IMR-90 (cell line): ENCODE results near the gene DNAJC17. TPM values are rescaled to one million over a fixed set of nuclear protein-coding genes. Genes with fewer than 3 reads are reported as not detected.

Experiments
- ATAC-seq: fragments of 200-7000 bp; cut with Tn5 transposase; 2 replicates; pipeline ENCODE4 v1.9.1; 2020; ENCODE audit warnings: low read depth, mild to moderate bottlenecking, moderate library complexity
- BruUV-seq: library from RNA; stranded (reverse); fragments of 400-500 nt; replicated peaks from 2 replicates; lab custom pipeline; 2021; lab: Mats Ljungman, UMichigan
- CTCF ChIA-PET: fragments of 300-600 bp; formaldehyde crosslinking; extraction: SDS; loops from one replicate; lab custom pipeline; 2021; ENCODE audit warnings: antibody characterized with exemption; lab: Yijun Ruan, JAX
- POLR2A ChIA-PET: fragments of 300-600 bp; sonication (Branson Sonifier 250); formaldehyde crosslinking; loops from one replicate; lab custom pipeline; 2022; ENCODE audit warnings: antibody characterized with exemption; ENCODE audit not compliant: unreplicated experiment; lab: Charles Lee
- DNase-seq: peaks from one replicate; pipeline ENCODE4 v3.0.0; 2013
- H2AFZ ChIP-seq: replicated peaks from 2 replicates; pipeline ENCODE3; 2013; ENCODE audit warnings: low read length, mild to moderate bottlenecking; ENCODE audit not compliant: poor library complexity
- H2AK5ac ChIP-seq: 2 replicates; pipeline ENCODE4 v1.6.1; 2013; ENCODE audit warnings: low read depth, low read length, inconsistent platforms
- H2AK9ac ChIP-seq: replicated peaks from 2 replicates; pipeline ENCODE3; 2013; ENCODE audit warnings: mild to moderate bottlenecking, low read depth, low read length, moderate library complexity; ENCODE audit not compliant: poor library complexity
- H2BK120ac ChIP-seq: 2 replicates; pipeline ENCODE4 v1.6.1; 2013; ENCODE audit warnings: low read depth, low read length, inconsistent platforms
- H2BK15ac ChIP-seq: 3 replicates; pipeline ENCODE4 v1.6.1; 2013; ENCODE audit warnings: low read depth, low read length, inconsistent platforms
- H2BK20ac ChIP-seq: 2 replicates; pipeline ENCODE4 v1.6.1; 2013; ENCODE audit warnings: low read depth, mild to moderate bottlenecking, inconsistent platforms, low read length, moderate library complexity
- H2BK5ac ChIP-seq: 2 replicates; pipeline ENCODE4 v1.6.1; 2013; ENCODE audit warnings: mild to moderate bottlenecking, low read depth, low read length, inconsistent platforms; ENCODE audit not compliant: poor library complexity, severe bottlenecking
- H3K14ac ChIP-seq: replicated peaks from 2 replicates; pipeline ENCODE4 v1.6.1; 2013; ENCODE audit warnings: low read depth, low read length, inconsistent platforms
- H3K18ac ChIP-seq: 2 replicates; pipeline ENCODE4 v1.6.1; 2013; ENCODE audit warnings: low read depth, low read length, control low read depth
- H3K23ac ChIP-seq: 2 replicates; pipeline ENCODE4 v1.6.1; 2013; ENCODE audit warnings: low read depth, low read length, inconsistent platforms
- H3K27ac ChIP-seq: 2 replicates; pipeline ENCODE4 v1.5.1; 2013; ENCODE audit warnings: mild to moderate bottlenecking, control low read depth, low read length; ENCODE audit not compliant: insufficient read depth
- H3K27me3 ChIP-seq: 2 replicates; pipeline ENCODE4 v1.6.1; 2013; ENCODE audit warnings: low read length; ENCODE audit not compliant: control insufficient read depth, insufficient read depth
- H3K36me3 ChIP-seq: 2 replicates; pipeline ENCODE4 v1.6.1; 2013; ENCODE audit warnings: low read length, mixed read lengths; ENCODE audit not compliant: control insufficient read depth, insufficient read depth
- H3K4ac ChIP-seq: 2 replicates; pipeline ENCODE4 v1.6.1; 2013; ENCODE audit warnings: low read depth, low read length, inconsistent platforms
- H3K4me1 ChIP-seq: 2 replicates; pipeline ENCODE4 v1.6.1; 2013; ENCODE audit warnings: low read length, mixed read lengths; ENCODE audit not compliant: control insufficient read depth, insufficient read depth
- H3K4me2 ChIP-seq: 2 replicates; pipeline ENCODE4 v1.6.1; 2013; ENCODE audit warnings: low read depth, mild to moderate bottlenecking, control low read depth, low read length, moderate library complexity
- H3K4me3 ChIP-seq: 2 replicates; pipeline ENCODE4 v1.5.1; 2013; ENCODE audit warnings: low read depth, mild to moderate bottlenecking, control low read depth, low read length, moderate library complexity; ENCODE audit not compliant: insufficient read depth
- H3K56ac ChIP-seq: 2 replicates; pipeline ENCODE4 v1.6.1; 2013; ENCODE audit warnings: low read length, inconsistent platforms; ENCODE audit not compliant: insufficient read depth; ENCODE audit errors: extremely low read depth
- H3K79me1 ChIP-seq, 2 experiments: 2 replicates each; pipeline ENCODE4 v1.6.1; 2013; ENCODE audit warnings: low read length in 2 of 2, inconsistent platforms in 1 of 2, low read depth in 1 of 2
- H3K9ac ChIP-seq: 2 replicates; pipeline ENCODE4 v1.6.1; 2013; ENCODE audit warnings: low read depth, low read length, control low read depth
- H3K9me1 ChIP-seq: 2 replicates; pipeline ENCODE4 v1.6.1; 2013; ENCODE audit warnings: low read length, inconsistent platforms; ENCODE audit not compliant: insufficient read depth
- H3K9me3 ChIP-seq: 2 replicates; pipeline ENCODE4 v1.6.1; 2013; ENCODE audit warnings: low read length; ENCODE audit not compliant: control insufficient read depth, insufficient read depth
- H4K20me1 ChIP-seq: 2 replicates; pipeline ENCODE4 v1.6.1; 2013; ENCODE audit warnings: low read length, inconsistent platforms; ENCODE audit not compliant: insufficient read depth
- H4K5ac ChIP-seq: 2 replicates; pipeline ENCODE4 v1.6.1; 2013; ENCODE audit warnings: mild to moderate bottlenecking, low read depth, low read length, control low read depth
- H4K8ac ChIP-seq, 2 experiments: 2 replicates each; pipeline ENCODE4 v1.6.1; 2013; ENCODE audit warnings: low read depth in 2 of 2, low read length in 2 of 2, control low read depth in 1 of 2, inconsistent platforms in 1 of 2
- H4K91ac ChIP-seq: 2 replicates; pipeline ENCODE4 v1.6.1; 2013; ENCODE audit warnings: low read depth, low read length, inconsistent platforms; ENCODE audit not compliant: insufficient read depth
- BHLHE40 ChIP-seq: fragments of 150-350 bp; IDR thresholded peaks from 2 replicates; pipeline ENCODE4 v1.6.1; 2016; ENCODE audit warnings: mild to moderate bottlenecking, low read depth, low read length
- CEBPB ChIP-seq: IDR thresholded peaks from 2 replicates; pipeline ENCODE4 v1.6.1; 2012; ENCODE audit warnings: low read depth, low read length, improper control_type of control experiment
- CHD1 ChIP-seq: IDR thresholded peaks from 2 replicates; pipeline ENCODE4 v1.6.1; 2012; ENCODE audit warnings: low read depth, low read length, improper control_type of control experiment
- FOS ChIP-seq: fragments of 150-350 bp; IDR thresholded peaks from 2 replicates; pipeline ENCODE4 v1.6.1; 2016; ENCODE audit warnings: low read depth, low read length
- MAFK ChIP-seq: IDR thresholded peaks from 2 replicates; pipeline ENCODE4 v1.6.1; 2012; ENCODE audit warnings: low read depth, low read length, improper control_type of control experiment
- MAZ ChIP-seq: IDR thresholded peaks from 2 replicates; pipeline ENCODE4 v1.6.1; 2012; ENCODE audit warnings: low read depth, mild to moderate bottlenecking, low read length, improper control_type of control experiment, moderate library complexity, borderline replicate concordance
- MXI1 ChIP-seq: IDR thresholded peaks from 2 replicates; pipeline ENCODE4 v1.6.1; 2012; ENCODE audit warnings: low read depth, mild to moderate bottlenecking, low read length, moderate library complexity, borderline replicate concordance
- NFE2L2 ChIP-seq: fragments of 150-350 bp; IDR thresholded peaks from 2 replicates; pipeline ENCODE4 v1.6.1; 2016; ENCODE audit warnings: low read depth, mild to moderate bottlenecking, low read length
- POLR2A ChIP-seq: IDR thresholded peaks from 2 replicates; pipeline ENCODE4 v1.6.1; 2012; ENCODE audit warnings: mild to moderate bottlenecking, low read depth, low read length
- RAD21 ChIP-seq: IDR thresholded peaks from 2 replicates; pipeline ENCODE4 v1.6.1; 2012; ENCODE audit warnings: low read length, improper control_type of control experiment
- RCOR1 ChIP-seq: IDR thresholded peaks from 2 replicates; pipeline ENCODE4 v1.6.1; 2012; ENCODE audit warnings: mild to moderate bottlenecking, low read length, improper control_type of control experiment; ENCODE audit not compliant: insufficient replicate concordance
- RFX5 ChIP-seq: IDR thresholded peaks from 2 replicates; pipeline ENCODE4 v1.8.0; 2012; ENCODE audit warnings: low read depth, mild to moderate bottlenecking, low read length, moderate library complexity
- SMC3 ChIP-seq: fragments of 150-350 bp; IDR thresholded peaks from 2 replicates; pipeline ENCODE4 v1.6.1; 2016; ENCODE audit warnings: low read depth, mild to moderate bottlenecking, antibody characterized with exemption, low read length, moderate library complexity
- WGBS, 2 experiments: methylation state at CpG; one replicate each; pipeline versions ENCODE4 v1.1.5 to v1.1.7; 2013; ENCODE audit warnings: missing lambda C conversion rate in 2 of 2; ENCODE audit not compliant: insufficient read length in 1 of 2; ENCODE audit errors: extremely low coverage in 2 of 2; 5-methylcytosine and 5-hydroxymethylcytosine counted together
- dilution Hi-C: fragments of 300-500 bp; cut with HindIII; formaldehyde crosslinking; loops from one replicate; pipeline ENCODE4 v1.14.3; 2018; ENCODE audit warnings: low sequenced_read_pairs; ENCODE audit not compliant: unreplicated experiment
- in situ Hi-C: fragments of 300-500 bp; cut with MboI; formaldehyde crosslinking; loops from 3 replicates; pipeline ENCODE4 v1.14.3; 2019; ENCODE audit warnings: low sequenced_read_pairs, inconsistent platforms, mixed read lengths
- intact Hi-C: fragments of 100-400 bp; cut with micrococcal nuclease; formaldehyde crosslinking; loops from 2 replicates; pipeline ENCODE4 v1.10.0; 2022
- polyA plus RNA-seq, 3 experiments: library from polyadenylated mRNA; depleted of rRNA; stranded (reverse); fragments of >200 nt; gene quantifications; 2 replicates each; pipeline ENCODE4 v1.2.3, GENCODE V29; 2012; ENCODE audit warnings: low replicate concordance in 1 of 3
- total RNA-seq: library from RNA; depleted of rRNA; stranded (reverse); fragments of >200 nt; gene quantifications from 2 replicates; pipeline ENCODE4 v1.2.3, GENCODE V29; 2012
- TF ChIP-seq, protein P1 (sequence below): conservative IDR thresholded peaks from 2 replicates; pipeline ENCODE4 v1.5.1; 2012; ENCODE audit warnings: mild to moderate bottlenecking, low read depth, low read length, improper control_type of control experiment
- TF ChIP-seq, protein P2 (sequence below): fragments of 150-350 bp; IDR thresholded peaks from 2 replicates; pipeline ENCODE4 v1.6.1; 2016; ENCODE audit warnings: low read depth, mild to moderate bottlenecking, low read length, moderate library complexity, borderline replicate concordance
- TF ChIP-seq, protein P3 (sequence below): fragments of 150-350 bp; IDR thresholded peaks from 2 replicates; pipeline ENCODE4 v1.6.1; 2017; ENCODE audit warnings: mild to moderate bottlenecking, antibody characterized with exemption, low read length, low read depth

DNAJC17 gene
- total and polyA plus RNA-seq, 2 of the 4 experiments (the other 2 are of a cell fraction), result 58.6 to 107 TPM

DNA sequence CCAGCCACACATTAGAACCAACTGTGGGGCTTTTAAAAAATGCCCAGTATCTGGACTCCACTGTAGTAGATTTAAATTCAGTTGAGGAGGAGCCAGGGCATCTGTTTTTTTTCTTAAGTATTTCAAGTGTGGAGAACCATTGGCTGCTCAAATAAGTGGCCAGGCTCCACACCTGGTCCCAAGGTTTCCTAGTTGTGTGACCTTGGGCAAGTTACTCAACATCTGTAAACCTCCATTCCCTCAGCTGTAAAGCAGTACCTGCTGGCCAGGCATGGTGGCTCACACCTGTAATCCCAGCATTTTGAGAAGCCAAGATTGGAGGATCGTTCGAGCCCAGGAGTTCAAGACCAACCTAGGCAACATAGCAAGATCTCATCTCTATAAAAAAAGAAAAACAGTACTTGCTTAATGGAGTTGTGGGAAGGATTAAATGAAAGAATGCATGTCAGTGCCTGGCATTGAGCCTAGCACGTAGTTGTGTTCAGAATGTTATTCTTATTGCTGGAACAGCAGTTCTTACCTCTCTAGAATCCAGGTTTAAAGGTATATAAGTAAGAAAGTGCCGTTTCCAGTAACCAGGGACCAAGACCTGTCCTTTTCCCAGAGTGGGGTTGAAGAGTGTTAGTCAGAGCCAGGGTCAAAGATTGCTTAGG lies 19.3 kb upstream of the DNAJC17 start:
- no peaks in the 10 kb centered on the region for H3K36me3 ChIP-seq
- no peak overlapping the region for H4K5ac ChIP-seq
- no peak overlapping the region for H2AFZ ChIP-seq
- H3K79me1 ChIP-seq, result no peaks in the 10 kb centered on the region
- 0% methylated on average over 1 of the region's 4 CpGs; no CpG with 5 or more reads in 1 of the 2 experiments for WGBS, 2 experiments
- H3K4me2 ChIP-seq, result no peak overlapping the region
- TF ChIP-seq, protein P1, sequence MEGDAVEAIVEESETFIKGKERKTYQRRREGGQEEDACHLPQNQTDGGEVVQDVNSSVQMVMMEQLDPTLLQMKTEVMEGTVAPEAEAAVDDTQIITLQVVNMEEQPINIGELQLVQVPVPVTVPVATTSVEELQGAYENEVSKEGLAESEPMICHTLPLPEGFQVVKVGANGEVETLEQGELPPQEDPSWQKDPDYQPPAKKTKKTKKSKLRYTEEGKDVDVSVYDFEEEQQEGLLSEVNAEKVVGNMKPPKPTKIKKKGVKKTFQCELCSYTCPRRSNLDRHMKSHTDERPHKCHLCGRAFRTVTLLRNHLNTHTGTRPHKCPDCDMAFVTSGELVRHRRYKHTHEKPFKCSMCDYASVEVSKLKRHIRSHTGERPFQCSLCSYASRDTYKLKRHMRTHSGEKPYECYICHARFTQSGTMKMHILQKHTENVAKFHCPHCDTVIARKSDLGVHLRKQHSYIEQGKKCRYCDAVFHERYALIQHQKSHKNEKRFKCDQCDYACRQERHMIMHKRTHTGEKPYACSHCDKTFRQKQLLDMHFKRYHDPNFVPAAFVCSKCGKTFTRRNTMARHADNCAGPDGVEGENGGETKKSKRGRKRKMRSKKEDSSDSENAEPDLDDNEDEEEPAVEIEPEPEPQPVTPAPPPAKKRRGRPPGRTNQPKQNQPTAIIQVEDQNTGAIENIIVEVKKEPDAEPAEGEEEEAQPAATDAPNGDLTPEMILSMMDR, result no peak
- TF ChIP-seq BHLHE40 (no peak), CEBPB (no peak), FOS (no peak), MAFK (no peak), SMC3 (no peak), POLR2A (no peak), RCOR1 (no peak), RFX5 (no peak), NFE2L2 (no peak), CHD1 (no peak), MAZ (no peak), MXI1 (no peak), RAD21 (no peak)
- TF ChIP-seq, protein P2, sequence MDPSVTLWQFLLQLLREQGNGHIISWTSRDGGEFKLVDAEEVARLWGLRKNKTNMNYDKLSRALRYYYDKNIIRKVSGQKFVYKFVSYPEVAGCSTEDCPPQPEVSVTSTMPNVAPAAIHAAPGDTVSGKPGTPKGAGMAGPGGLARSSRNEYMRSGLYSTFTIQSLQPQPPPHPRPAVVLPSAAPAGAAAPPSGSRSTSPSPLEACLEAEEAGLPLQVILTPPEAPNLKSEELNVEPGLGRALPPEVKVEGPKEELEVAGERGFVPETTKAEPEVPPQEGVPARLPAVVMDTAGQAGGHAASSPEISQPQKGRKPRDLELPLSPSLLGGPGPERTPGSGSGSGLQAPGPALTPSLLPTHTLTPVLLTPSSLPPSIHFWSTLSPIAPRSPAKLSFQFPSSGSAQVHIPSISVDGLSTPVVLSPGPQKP, result no peak
- TF ChIP-seq, protein P3, sequence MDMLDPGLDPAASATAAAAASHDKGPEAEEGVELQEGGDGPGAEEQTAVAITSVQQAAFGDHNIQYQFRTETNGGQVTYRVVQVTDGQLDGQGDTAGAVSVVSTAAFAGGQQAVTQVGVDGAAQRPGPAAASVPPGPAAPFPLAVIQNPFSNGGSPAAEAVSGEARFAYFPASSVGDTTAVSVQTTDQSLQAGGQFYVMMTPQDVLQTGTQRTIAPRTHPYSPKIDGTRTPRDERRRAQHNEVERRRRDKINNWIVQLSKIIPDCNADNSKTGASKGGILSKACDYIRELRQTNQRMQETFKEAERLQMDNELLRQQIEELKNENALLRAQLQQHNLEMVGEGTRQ, result no peak
- BruUV-seq, result no TSS peak
- no peak overlapping the region for H3K27ac ChIP-seq
- DNase-seq (no peak), ATAC-seq (no peak)
- H3K27me3 ChIP-seq, result peaks cover 6% of the 10 kb centered on the region; the same call in 1 of the 2 replicates
- intact Hi-C loops, result no loop called here
- H4K20me1 ChIP-seq, result no peaks in the 10 kb centered on the region; the same call in 1 of the 2 replicates
- no peak overlapping the region for H2BK20ac ChIP-seq
- peaks cover 5% of the 10 kb centered on the region for H3K9me1 ChIP-seq
- H4K91ac ChIP-seq, result no peak overlapping the region
- in situ Hi-C loops, result no loop called here
- no peak overlapping the region for H2BK15ac ChIP-seq
- no peak overlapping the region for H2BK5ac ChIP-seq
- no peak overlapping the region for H3K56ac ChIP-seq
- H4K8ac ChIP-seq, result no peak overlapping the region
- no peak overlapping the region for H3K14ac ChIP-seq
- no peak overlapping the region; the same call in 1 of the 2 replicates for H3K18ac ChIP-seq
- H2AK5ac ChIP-seq, result no peak overlapping the region; the same call in 1 of the 2 replicates
- H3K23ac ChIP-seq, result no peak overlapping the region; the same call in 1 of the 2 replicates
- no peak overlapping the region for H2AK9ac ChIP-seq
- H2BK120ac ChIP-seq, result no peak overlapping the region
- no peak overlapping the region for H3K4me3 ChIP-seq
- CTCF ChIA-PET, result no interaction called here
- peaks cover 11% of the 10 kb centered on the region for H3K4me1 ChIP-seq
- no peaks in the 10 kb centered on the region for H3K9me3 ChIP-seq
- dilution Hi-C loops, result no loop called here
- H3K9ac ChIP-seq, result no peak overlapping the region
- no peak overlapping the region; the same call in 1 of the 2 replicates for H3K4ac ChIP-seq
- POLR2A ChIA-PET, result no interaction called here
